Adipose tissue (tissue), 3 donors: ENCODE measurements around the gene HSD3B1. TPM values are rescaled to one million over a fixed set of nuclear protein-coding genes. Genes with fewer than 3 reads are reported as not detected.
"Not testable (repeated sequence)": the region's sequence is repeated elsewhere in the genome, so short reads cannot be mapped to it uniquely, and the experiment has no call there.

Experiments
- H3K27ac ChIP-seq: one replicate; pipeline ENCODE4 v1.5.1; 2013; ENCODE audit warnings: low read depth, low read length
- WGBS, 3 donors: extraction: QIAGEN DNeasy Blood & Tissue Kit; methylation state at CpG; one replicate each; pipeline ENCODE4 v1.1.7; 2013; 5-methylcytosine and 5-hydroxymethylcytosine counted together
- polyA plus RNA-seq, 3 donors: library from polyadenylated mRNA; stranded (reverse); fragments of 200-250 nt; gene quantifications; one replicate each; pipeline ENCODE4 v1.2.3, GENCODE V29; 2013
- donor health status: healthy with polysubstance abuse.
- donor health status: Bipolar disorder and iron deficiency.
- donor health status: healthy.

HSD3B1 gene
- polyA plus RNA-seq, 3 donors: not detected

DNA sequence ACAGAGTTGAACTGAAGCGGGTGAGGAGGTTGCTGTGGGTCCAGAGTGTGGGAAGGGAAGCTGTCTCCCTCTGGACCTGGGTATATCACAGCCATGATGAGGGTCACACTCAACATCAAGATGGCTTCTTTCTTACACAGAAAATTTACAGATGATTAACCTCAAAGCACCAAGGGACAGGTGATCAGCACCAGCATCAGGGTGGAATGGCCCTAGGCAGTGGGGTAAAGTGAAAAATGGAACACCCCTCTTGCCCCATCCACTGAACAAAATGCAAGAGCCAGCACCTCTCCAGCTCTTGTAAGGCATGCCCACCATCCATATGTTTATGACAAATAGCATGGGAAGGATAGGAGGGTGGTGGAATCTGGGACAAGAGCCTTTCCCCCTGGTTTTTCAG is 40.3 kb downstream of the HSD3B1 start:
- H3K27ac ChIP-seq: no peak overlapping the region
- WGBS, 3 donors: 92 to 100% (median 100%) methylated on average over 1 of the region's 1 CpG

GRCh38 chr1:119547805-119548204 is 40.8 kb downstream of the HSD3B1 start:
- no peak overlapping the region for H3K27ac ChIP-seq
- 92 to 99% (median 94%) methylated on average over 7 of the region's 7 CpGs for WGBS, 3 donors

- H3K27ac ChIP-seq: no peak overlapping the region
- WGBS, 3 donors: 55 to 70% (median 69%) methylated on average over 4 of the region's 4 CpGs
Observed at GRCh38 chr1:119549719-119550132, 42.7 kb downstream of the HSD3B1 start.

GRCh38 chr1:119550381-119550780 is 43.4 kb downstream of the HSD3B1 start:
- 68 to 86% (median 81%) methylated on average over 2 of the region's 2 CpGs for WGBS, 3 donors
- H3K27ac ChIP-seq: no peak overlapping the region

DNA sequence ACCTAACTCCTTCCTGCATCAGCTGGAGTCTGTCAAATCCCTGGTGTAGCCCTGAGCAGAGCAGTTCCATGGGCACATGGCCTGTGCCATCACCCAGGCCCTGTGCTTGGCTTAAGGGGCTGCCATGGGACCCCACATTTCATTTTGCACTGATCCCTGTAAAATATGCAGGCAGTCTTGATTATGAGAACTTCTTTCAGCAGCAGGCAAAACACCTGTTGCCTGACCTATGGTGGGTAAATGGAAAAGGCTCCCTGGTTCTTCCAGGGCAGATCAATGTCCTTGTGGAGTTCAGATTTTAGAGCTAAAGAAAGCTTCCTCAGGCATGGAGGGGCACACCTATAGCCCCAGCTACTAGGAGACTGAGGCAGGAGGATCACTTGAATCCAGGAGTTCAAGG is 44.2 kb downstream of the HSD3B1 start:
- H3K27ac ChIP-seq: no peak overlapping the region

DNA sequence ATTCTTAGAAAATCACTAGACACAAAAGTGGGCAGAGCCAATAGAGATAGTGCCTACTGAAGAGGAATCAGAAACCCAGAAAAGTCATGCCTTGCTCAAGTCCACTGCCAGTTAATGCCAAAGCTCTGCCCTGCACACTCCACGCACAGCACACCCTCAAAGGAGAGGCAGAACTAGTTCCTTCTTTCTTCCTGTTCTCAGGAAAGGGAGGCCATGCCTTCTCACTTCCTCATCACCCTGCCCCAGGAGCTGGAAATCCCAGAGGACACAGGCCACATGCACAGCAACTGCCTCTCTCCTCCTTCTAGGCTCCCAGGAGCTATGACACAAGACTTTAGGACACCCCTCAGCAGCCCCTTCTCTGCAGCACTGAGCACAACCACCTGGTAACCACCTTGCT is 45.6 kb downstream of the HSD3B1 start:
- WGBS, 3 donors: 40 to 67% methylated on average over 1 of the region's 1 CpG; no CpG with 5 or more reads in 1 of the 3 donors

DNA sequence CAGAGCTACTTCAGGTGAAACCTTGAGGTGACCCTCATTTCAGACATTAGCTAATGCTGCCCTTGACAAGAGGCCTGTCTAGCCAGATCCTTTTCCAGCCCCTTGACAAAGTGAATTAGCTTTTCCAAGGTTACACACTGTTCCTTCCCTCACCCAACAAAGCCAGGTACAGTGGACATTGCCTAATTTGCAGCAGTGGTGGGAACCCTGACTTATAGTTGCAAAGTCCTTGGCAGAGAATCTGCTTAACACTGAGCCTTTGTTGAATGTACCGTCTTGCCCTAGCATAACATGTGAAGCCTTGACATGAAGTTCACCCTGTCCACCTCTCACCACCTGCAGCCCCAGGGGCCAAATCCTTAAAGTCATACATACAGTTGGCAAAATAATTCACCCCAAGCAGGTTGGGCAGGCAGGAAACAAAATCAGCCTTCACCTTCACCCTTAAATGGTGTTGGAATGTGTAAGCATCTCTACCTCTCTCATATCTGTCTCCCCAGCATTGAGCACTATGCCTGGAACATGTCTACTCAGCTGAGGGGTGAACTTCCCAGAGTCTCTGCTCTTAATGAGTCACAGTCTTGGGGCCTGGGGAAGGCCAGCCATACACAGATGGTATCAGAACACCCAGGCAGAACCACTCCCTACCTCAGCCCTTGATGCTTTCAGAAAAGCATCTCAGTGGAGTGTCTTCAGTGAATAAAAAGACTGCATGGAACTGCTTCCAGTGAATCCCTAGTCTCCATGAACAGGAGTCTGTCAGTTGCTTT is 46.5 kb downstream of the HSD3B1 start:
- WGBS, 3 donors: 41 to 93% (median 89%) methylated on average over 1 of the region's 1 CpG
- H3K27ac ChIP-seq: not testable (repeated sequence)

More for the DNA sequence above, 45.6 kb downstream of the HSD3B1 start:
- H3K27ac ChIP-seq: not testable (repeated sequence)

GRCh38 chr1:119554183-119554582 is 47.2 kb downstream of the HSD3B1 start:
- no peak overlapping the region for H3K27ac ChIP-seq

- no peak overlapping the region for H3K27ac ChIP-seq
- WGBS, 3 donors: 63 to 84% (median 65%) methylated on average over 3 of the region's 3 CpGs
Observed at GRCh38 chr1:119556423-119556822, 49.4 kb downstream of the HSD3B1 start.

GRCh38 chr1:119560402-119560801 is 53.4 kb downstream of the HSD3B1 start:
- WGBS, 3 donors: 78 to 95% (median 85%) methylated on average over 3 of the region's 3 CpGs
- H3K27ac ChIP-seq: not testable (repeated sequence)

- WGBS, 3 donors: 68 to 87% (median 71%) methylated on average over 3 of the region's 3 CpGs
- no peak overlapping the region for H3K27ac ChIP-seq
Observed at GRCh38 chr1:119564548-119564947, 57.5 kb downstream of the HSD3B1 start.

Other genes starting within 250 kb of the HSD3B1 start
- not detected for gene HAO2, start 138.4 kb upstream of the HSD3B1 start, polyA plus RNA-seq
- under 1 TPM in 2 of 3 donors, not detected in 1; 0.05 to 0.13 TPM for gene HSD3B2, start 92.1 kb upstream of the HSD3B1 start, polyA plus RNA-seq
- 1 to 10 TPM; 1.1 to 3.8 (median 1.6) TPM for gene ZNF697, start 141.1 kb downstream of the HSD3B1 start, polyA plus RNA-seq
- gene PHGDH, start 204.7 kb downstream of the HSD3B1 start, polyA plus RNA-seq: 10 to 100 TPM; 65.2 to 84.3 (median 77.4) TPM